ENCODE results near the gene MTA1. TPM values are rescaled to one million over a fixed set of nuclear protein-coding genes. Genes with fewer than 3 reads are reported as not detected.

MTA1 gene
- total and polyA plus RNA-seq, 2 of the 8 experiments (the other 6 are each of a cell fraction or from before 2014, with no cell fraction given): 73.9 to 221 TPM

GRCh38 chr14:105455086-105455640, 35.5 kb downstream of the MTA1 start:
- Histone ChIP-seq H3K79me1 (ENCODE audit: low read depth, low read length) (peaks cover 2% of the 10 kb centered on the region; the same call in 1 of the 2 replicates), H3K79me2 (ENCODE audit: control insufficient read depth in 1 of 2, insufficient read depth in 2 of 2, low read length in 2 of 2) (no peaks in the 10 kb centered on the region; a peak in 1 of 4 replicates), H3K36me3 (ENCODE audit: control insufficient read depth in 2 of 4, insufficient read depth in 4 of 4, low read length in 3 of 4) (peaks cover 24 to 70% (median 41%) of the 10 kb centered on the region in 4 experiments), H3K9me3 (ENCODE audit: insufficient read depth in 2 of 2, low read depth in 1 of 2, low read length in 1 of 2) (no peaks in the 10 kb centered on the region), H3K27me3 (replicated peaks in 1 of 4; ENCODE audit: control insufficient read depth in 3 of 4, extremely low read depth in 1 of 4, insufficient read depth in 3 of 4, low read length in 3 of 4) (no peaks in the 10 kb centered on the region), H3K27ac (ENCODE audit: low read depth, low read length) (no peak overlapping the region), H3K23ac (ENCODE audit: insufficient read length) (no peak overlapping the region), H4K20me1 (replicated peaks in 1 of 2; ENCODE audit: control insufficient read depth in 1 of 2, insufficient read depth in 2 of 2, low read length in 2 of 2) (peaks cover 6 to 19% of the 10 kb centered on the region in 2 experiments), H2AK5ac (ENCODE audit: low read depth, low read length) (no peak overlapping the region), H3K14ac (ENCODE audit: insufficient read length) (no peak overlapping the region), H3K23me2 (ENCODE audit: low read depth, low read length) (no peaks in the 10 kb centered on the region), H3K9ac (replicated peaks in 1 of 4; ENCODE audit: extremely low read depth in 1 of 4, low read depth in 3 of 4, low read length in 3 of 4) (no peak overlapping the region), H4K5ac (ENCODE audit: insufficient read length, low read depth, low read length) (no peak overlapping the region), H2BK15ac (ENCODE audit: low read length) (no peak overlapping the region), H4K91ac (replicated peaks; ENCODE audit: insufficient read length, low read length) (no peak overlapping the region), H3K56ac (replicated peaks; ENCODE audit: insufficient read length, low read depth, low read length) (no peak overlapping the region), H3K4me1 (replicated peaks in 1 of 4; ENCODE audit: control insufficient read depth in 3 of 4, insufficient read depth in 4 of 4, low read length in 3 of 4) (no peaks in the 10 kb centered on the region), H3K4me3 (ENCODE audit: extremely low read depth in 1 of 4, insufficient read depth in 2 of 4, low read depth in 3 of 4, low read length in 4 of 4) (no peak overlapping the region), H2BK20ac (ENCODE audit: low read length) (no peak overlapping the region), H4K8ac (ENCODE audit: extremely low read depth, insufficient read depth, low read length) (no peak overlapping the region), H3K18ac (ENCODE audit: extremely low read depth, low read length) (no peak overlapping the region), H2BK12ac (ENCODE audit: low read depth, low read length) (no peak overlapping the region), H2AFZ (ENCODE audit: low read length) (no peak overlapping the region), H2BK120ac (replicated peaks; ENCODE audit: low read depth, low read length) (no peak overlapping the region), H2BK5ac (ENCODE audit: low read depth, low read length) (no peak overlapping the region; the same call in 1 of the 2 replicates), H3K4me2 (ENCODE audit: insufficient read depth in 1 of 2, low read depth in 2 of 2, low read length in 2 of 2) (no peak overlapping the region), H3K4ac (replicated peaks; ENCODE audit: insufficient read length, low read depth, low read length) (no peak overlapping the region)
- FAIRE-seq (no peak), DNase-seq (ENCODE audit: low read depth in 1 of 2, low spot score in 2 of 2) (no peak)
- ChIA-PET CTCF (ENCODE audit: partially characterized antibody) (interaction anchor here (1.9 to 3.9 kb wide), 2 partner anchors 9 to 14 kb away, joined by 8 to 27 read pairs; no protein-coding TSS in a partner anchor), POLR2A (ENCODE audit: partially characterized antibody) (no interaction called here)
- WGBS, 2 experiments (ENCODE audit: extremely low coverage in 1 of 2, insufficient coverage in 1 of 2, insufficient read length in 1 of 2, insufficient replicate concordance in 2 of 2, low coverage in 1 of 2, low lambda C conversion rate in 2 of 2, missing lambda C conversion rate in 1 of 2): 93% methylated on average over 22 of the region's 22 CpGs; no CpG with 5 or more reads in 1 of the 2 experiments
- TF ChIP-seq BRCA1 (IDR thresholded peaks at IDR 0.05; ENCODE audit: low read depth, low read length) (no peak), CHD2 (IDR thresholded peaks at IDR 0.05; ENCODE audit: low read length) (no peak), HDAC6 (IDR thresholded peaks at IDR 0.05; ENCODE audit: low read depth, low read length) (no peak), BACH1 (IDR thresholded peaks at IDR 0.05; ENCODE audit: low read length) (no peak)

All from H1 (cell line).